K562 (cell line): ENCODE measurements around the gene TGFBR1. TPM values are rescaled to one million over a fixed set of nuclear protein-coding genes. Genes with fewer than 3 reads are reported as not detected.

Experiments used
- ATAC-seq: fragments of 200-7000 bp; cut with Tn5 transposase; 3 replicates; pipeline ENCODE4 v1.9.1; 2020; ENCODE audit warnings: moderate library complexity
- BruUV-seq: library from RNA; stranded (reverse); fragments of 400-500 nt; replicated peaks from 2 replicates; lab custom pipeline; 2021; lab: Mats Ljungman, UMichigan
- CTCF ChIA-PET: fragments of 300-600 bp; formaldehyde crosslinking; extraction: SDS; loops from one replicate; lab custom pipeline; 2021; ENCODE audit warnings: low intra/inter-chr PET ratio; lab: Yijun Ruan, JAX
- POLR2A ChIA-PET: fragments of 300-600, 350-650 bp; sonication (Branson Sonifier 250); formaldehyde crosslinking; extraction: SDS; loops from one replicate; lab custom pipeline; 2021; ENCODE audit warnings: antibody characterized with exemption, inconsistent platforms; lab: Yijun Ruan, JAX
- DNase-seq, 4 experiments: peaks; one replicate each; pipeline versions ENCODE4 v3.0.0 to v3.0.0-alpha.2; 2011 to 2018; ENCODE audit warnings: low spot score in 3 of 4, mixed read lengths in 3 of 4; ENCODE audit errors: extremely low read depth in 1 of 4
- FAIRE-seq: peaks from 2 replicates; lab custom pipeline; 2011; peaks lifted over from hg19 to GRCh38; lab: Jason Lieb, UNC
- H2AFZ ChIP-seq: 2 replicates; pipeline ENCODE4 v1.6.0; 2011; ENCODE audit warnings: low read depth, low read length, control low read depth, inconsistent platforms
- H3K27ac ChIP-seq: fragments of 200-600 bp; 3 replicates; pipeline ENCODE4 v1.8.0; 2011; ENCODE audit warnings: low read depth, mild to moderate bottlenecking, control low read depth, inconsistent platforms, low read length, moderate library complexity, mixed read lengths; ENCODE audit errors: extremely low read depth
- H3K27me3 ChIP-seq, 2 experiments: fragments of 300-600 bp in 1 of 2; 2 replicates in 1 of 2; 3 replicates in 1 of 2; pipeline versions ENCODE4 v1.6.0 to v1.8.0; 2011; ENCODE audit warnings: inconsistent platforms in 2 of 2, low read length in 2 of 2, mild to moderate bottlenecking in 1 of 2, mixed read lengths in 1 of 2, moderate library complexity in 1 of 2; ENCODE audit not compliant: control insufficient read depth in 2 of 2, insufficient read depth in 2 of 2
- H3K36me3 ChIP-seq: fragments of 300-600 bp; 3 replicates; pipeline ENCODE4 v1.8.0; 2011; ENCODE audit warnings: mild to moderate bottlenecking, low read length, inconsistent platforms; ENCODE audit not compliant: control insufficient read depth, insufficient read depth
- H3K4me1 ChIP-seq, 2 experiments: fragments of 200-600 bp in 1 of 2; replicated peaks in 1 of 2; 2 replicates in 1 of 2; 3 replicates in 1 of 2; pipeline versions ENCODE4 v1.5.1 to v1.8.0; 2011; ENCODE audit warnings: inconsistent platforms in 2 of 2, low read length in 2 of 2, mild to moderate bottlenecking in 1 of 2, mixed read lengths in 1 of 2, moderate library complexity in 1 of 2; ENCODE audit not compliant: control insufficient read depth in 2 of 2, insufficient read depth in 2 of 2
- H3K4me2 ChIP-seq: 2 replicates; pipeline ENCODE4 v1.6.1; 2011; ENCODE audit warnings: low read length, control low read depth, inconsistent platforms, mixed read lengths; ENCODE audit not compliant: insufficient read depth
- H3K4me3 ChIP-seq: fragments of 200-600 bp; sonication (generic), shearing (Covaris generic); 2 replicates; pipeline ENCODE4 v1.5.1; 2016; ENCODE audit warnings: control low read depth, inconsistent platforms
- H3K79me2 ChIP-seq: fragments of 200-600 bp; 3 replicates; pipeline ENCODE4 v1.8.0; 2011; ENCODE audit warnings: low read length, inconsistent platforms; ENCODE audit not compliant: control insufficient read depth, insufficient read depth
- H3K9ac ChIP-seq, 2 experiments: 2 replicates each; pipeline versions ENCODE4 v1.6.0 to v1.6.1; 2011; ENCODE audit warnings: low read depth in 2 of 2, low read length in 2 of 2, control low read depth in 1 of 2, inconsistent platforms in 1 of 2, mild to moderate bottlenecking in 1 of 2, mixed read lengths in 1 of 2; ENCODE audit not compliant: insufficient read depth in 1 of 2
- H3K9me1 ChIP-seq: one replicate; pipeline ENCODE4 v1.6.0; 2011; ENCODE audit warnings: inconsistent platforms, mild to moderate bottlenecking, low read length, moderate library complexity; ENCODE audit not compliant: control insufficient read depth, insufficient read depth
- H3K9me3 ChIP-seq: replicated peaks from 2 replicates; pipeline ENCODE4 v1.5.1; 2011; ENCODE audit warnings: low read depth, low read length, inconsistent platforms; ENCODE audit not compliant: control insufficient read depth, insufficient read depth
- H4K20me1 ChIP-seq: replicated peaks from 2 replicates; pipeline ENCODE4 v1.6.1; 2011; ENCODE audit warnings: low read length, inconsistent platforms, mixed read lengths; ENCODE audit not compliant: control insufficient read depth, insufficient read depth
- ARHGAP35 ChIP-seq: fragments of 450-650 bp; IDR thresholded peaks from 2 replicates; pipeline ENCODE4 v1.6.1; 2018; ENCODE audit not compliant: partially characterized antibody
- WGBS: fragments of 100-300 bp; shearing (Covaris generic); methylation state at CpG from one replicate; pipeline ENCODE4 v1.1.6; 2016; ENCODE audit warnings: low coverage, mixed read lengths; ENCODE audit not compliant: insufficient coverage; ENCODE audit errors: missing lambda C conversion rate; 5-methylcytosine and 5-hydroxymethylcytosine counted together
- in situ Hi-C: fragments of 300-500 bp; cut with MboI; formaldehyde crosslinking; loops from 4 replicates; pipeline ENCODE4 v1.15.0; 2018; ENCODE audit warnings: inconsistent platforms, mixed read lengths
- intact Hi-C: fragments of 100-400 bp; cut with micrococcal nuclease; formaldehyde crosslinking; loops from 2 replicates; pipeline ENCODE4 v1.14.2; 2022
- polyA plus RNA-seq, 8 experiments: library from polyadenylated mRNA; depleted of rRNA in 4 of 8; stranded (reverse) in 5 of 8; unstranded in 3 of 8; fragments of >200 nt; fragmentation: Nextera tagmentation in 2 of 8; fragmentation: Illumina TruSeq in 1 of 8; extraction: Ambion mirVana in 2 of 8; extraction: Trizol in 1 of 8; gene quantifications; 2 replicates each; pipeline versions ENCODE4 v1.2.1 to v1.2.3, GENCODE V29; 2011 to 2014; ENCODE audit warnings: inconsistent platforms in 1 of 8, missing spikeins in 1 of 8
- total RNA-seq, 7 experiments: library from RNA; depleted of rRNA in 6 of 7; stranded (reverse); fragments of >200 nt in 6 of 7; fragmentation: Illumina TruSeq in 2 of 7; extraction: Trizol in 2 of 7; gene quantifications; 2 replicates each; pipeline versions ENCODE4 v1.2.1 to v1.2.3, GENCODE V29; 2011 to 2021; ENCODE audit warnings: low replicate concordance in 1 of 7
- TF ChIP-seq, protein P1 (sequence below): fragments of 450-650 bp; IDR thresholded peaks from 2 replicates; pipeline ENCODE4 v1.6.1; 2016

Gene TGFBR1
- total and polyA plus RNA-seq, 9 of the 15 experiments (the other 6 are each of a cell fraction or from before 2014, with no cell fraction given) = 15.5 to 62.4 (median 42.7) TPM

DNA sequence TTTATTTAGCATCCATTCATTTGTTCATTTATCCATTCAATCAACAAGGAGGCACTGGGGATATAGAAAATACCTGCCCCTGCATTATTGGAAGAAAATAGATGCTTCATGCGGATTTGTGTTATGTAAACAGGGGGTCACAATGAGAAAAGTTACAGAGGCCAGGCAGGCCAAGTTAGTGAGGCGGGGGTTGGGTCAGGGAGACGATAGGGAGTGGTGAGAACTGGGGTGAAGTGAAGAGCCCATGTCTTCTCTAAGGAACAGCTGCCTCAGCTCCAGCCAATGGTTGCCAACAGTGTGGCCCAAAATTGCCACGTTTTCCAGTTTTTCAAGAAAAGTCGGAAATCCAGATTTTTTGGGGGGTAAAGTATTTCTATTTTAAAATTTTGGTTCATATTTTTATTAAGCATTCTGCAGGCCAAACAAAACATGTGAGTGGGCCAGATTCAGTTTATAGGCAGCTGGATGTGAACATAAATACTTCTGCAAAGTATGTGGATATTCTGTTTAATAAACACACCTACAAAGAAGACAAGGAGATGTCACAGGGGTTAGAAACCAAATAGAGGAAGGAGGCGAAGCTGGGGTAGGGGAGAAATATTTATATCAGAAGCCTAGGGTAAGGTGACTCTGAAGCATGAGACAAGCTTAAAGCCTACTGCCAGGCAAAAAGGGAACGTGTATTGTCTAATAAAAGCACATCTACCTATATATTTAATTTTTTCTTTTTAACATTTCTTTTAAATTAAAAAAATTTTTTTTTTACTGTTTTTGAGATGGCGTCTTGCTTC, 72.9 kb downstream of the TGFBR1 start:
- Histone ChIP-seq H3K27me3 (peaks cover 0 to 28% of the 10 kb centered on the region in 2 experiments), H2AFZ (no peak overlapping the region), H4K20me1 (no peaks in the 10 kb centered on the region), H3K4me2 (no peak overlapping the region), H3K36me3 (no peaks in the 10 kb centered on the region), H3K27ac (no peak overlapping the region), H3K9ac (no peak overlapping the region), H3K4me3 (no peak overlapping the region), H3K9me1 (no peaks in the 10 kb centered on the region), H3K4me1 (no peaks in the 10 kb centered on the region), H3K9me3 (no peaks in the 10 kb centered on the region), H3K79me2 (no peaks in the 10 kb centered on the region)
- no TSS peak for BruUV-seq
- intact Hi-C loops = no loop called here
- ChIA-PET CTCF (no interaction called here), POLR2A (interaction anchor here (0.6 to 1.0 kb wide), 2 partner anchors 17 to 103 kb away, joined by 3 to 4 read pairs; no protein-coding TSS in a partner anchor)
- no peak for DNase-seq
- no peak for ATAC-seq
- 11% methylated on average over 8 of the region's 8 CpGs for WGBS
- FAIRE-seq = no peak
- TF ChIP-seq, protein P1, sequence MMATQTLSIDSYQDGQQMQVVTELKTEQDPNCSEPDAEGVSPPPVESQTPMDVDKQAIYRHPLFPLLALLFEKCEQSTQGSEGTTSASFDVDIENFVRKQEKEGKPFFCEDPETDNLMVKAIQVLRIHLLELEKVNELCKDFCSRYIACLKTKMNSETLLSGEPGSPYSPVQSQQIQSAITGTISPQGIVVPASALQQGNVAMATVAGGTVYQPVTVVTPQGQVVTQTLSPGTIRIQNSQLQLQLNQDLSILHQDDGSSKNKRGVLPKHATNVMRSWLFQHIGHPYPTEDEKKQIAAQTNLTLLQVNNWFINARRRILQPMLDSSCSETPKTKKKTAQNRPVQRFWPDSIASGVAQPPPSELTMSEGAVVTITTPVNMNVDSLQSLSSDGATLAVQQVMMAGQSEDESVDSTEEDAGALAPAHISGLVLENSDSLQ = no peak
- TF ChIP-seq ARHGAP35 = no peak
- in situ Hi-C loops = no loop called here
